Right lobe of liver (tissue), 6 donors: ENCODE measurements around the gene NMU. TPM values are rescaled to one million over a fixed set of nuclear protein-coding genes. Genes with fewer than 3 reads are reported as not detected.

Source experiments
- ATAC-seq, 4 donors: fragments of 200-7000 bp; cut with Tn5 transposase; one replicate each; pipeline ENCODE4 v1.9.1; 2020; ENCODE audit warnings: mild to moderate bottlenecking in 4 of 4, moderate library complexity in 4 of 4
- DNase-seq, 3 donors: peaks; one replicate each; pipeline ENCODE4 v3.0.0-alpha.2; 2020
- H3K27ac ChIP-seq, 3 donors: fragments of 200-600 bp; one replicate each; pipeline ENCODE4 v1.8.0; 2022
- H3K27me3 ChIP-seq, 2 donors: fragments of 200-600 bp; one replicate each; pipeline ENCODE4 v1.8.0; 2022
- H3K36me3 ChIP-seq, 4 donors: fragments of 200-600 bp; sonication (generic) in 1 of 4; one replicate each; pipeline versions ENCODE4 v1.5.1 to v1.8.0; 2017 to 2022; ENCODE audit warnings: control low read depth in 1 of 4
- H3K4me1 ChIP-seq, 4 donors: fragments of 200-600 bp; sonication (generic) in 1 of 4; one replicate each; pipeline versions ENCODE4 v1.5.1 to v1.8.0; 2017 to 2022; ENCODE audit warnings: control low read depth in 1 of 4
- H3K4me3 ChIP-seq, 3 donors: fragments of 200-600 bp; one replicate each; pipeline ENCODE4 v1.8.0; 2022
- H3K9me3 ChIP-seq, 4 donors: fragments of 200-600 bp; sonication (generic) in 1 of 4; one replicate each; pipeline versions ENCODE4 v1.5.1 to v1.8.0; 2017 to 2022; ENCODE audit warnings: control low read depth in 1 of 4
- CTCF ChIP-seq, 4 donors: fragments of 200-600 bp in 3 of 4; fragments of 450-650 bp in 1 of 4; IDR thresholded peaks; one replicate each; pipeline versions ENCODE4 v1.5.1 to v1.8.0; 2016 to 2022; ENCODE audit warnings: antibody characterized with exemption in 4 of 4, mild to moderate bottlenecking in 2 of 4
- POLR2A ChIP-seq: fragments of 450-650 bp; IDR thresholded peaks from one replicate; pipeline ENCODE4 v1.6.1; 2017; ENCODE audit warnings: antibody characterized with exemption, mild to moderate bottlenecking
- WGBS: methylation state at CpG from one replicate; pipeline ENCODE4 v1.1.6; 2018; ENCODE audit warnings: low coverage, low lambda C conversion rate; ENCODE audit not compliant: insufficient coverage; ENCODE audit errors: missing lambda C conversion rate; 5-methylcytosine and 5-hydroxymethylcytosine counted together
- intact Hi-C, 2 donors: fragments of 100-400 bp; cut with DNase I; formaldehyde crosslinking; loops; one replicate each; pipeline versions ENCODE4 v1.11.2 to v1.14.1; 2022
- total RNA-seq, 6 experiments: library from RNA; depleted of rRNA in 2 of 6; stranded (reverse); fragments of >200 nt in 2 of 6; fragmentation: NEBNext Ultra II Directional in 3 of 6; extraction: Animal tissue kit (Norgen Biotek cat#: 25700) in 3 of 6; gene quantifications; one replicate each; pipeline versions ENCODE4 v1.1.0 to v1.2.4, GENCODE V29; 2016 to 2023
- donor health status: DM: no; HTN: yes; CAD: no.
- donor health status: DM: no; HTN: no; CAD: no.
- donor health status: DM: no; HTN: no; CAD: no.
- donor health status: DM: no; HTN: yes; CAD: no.
- donor health status: DM: no; HTN: yes; CAD: no.

The NMU gene
- total RNA-seq, 6 experiments from 2014 or later = not detected

GRCh38 chr4:55578341-55579010, 57.6 kb downstream of the NMU start:
- Histone ChIP-seq H3K9me3 (peaks cover 0 to 7% (median 1%) of the 10 kb centered on the region in 4 donors), H3K4me1 (no peaks in the 10 kb centered on the region), H3K27ac (no peak overlapping the region), H3K27me3 (no peaks in the 10 kb centered on the region), H3K36me3 (no peaks in the 10 kb centered on the region), H3K4me3 (no peak overlapping the region)
- intact Hi-C loops = no loop called here
- DNase-seq (no peak), ATAC-seq (no peak)
- TF ChIP-seq POLR2A (no peak), CTCF (IDR thresholded peaks at IDR 0.05) (no peak)

GRCh38 chr4:55575513-55575912, 60.6 kb downstream of the NMU start:
- ATAC-seq (no peak), DNase-seq (no peak)
- Histone ChIP-seq H3K4me1 (no peaks in the 10 kb centered on the region), H3K27ac (no peak overlapping the region), H3K9me3 (peaks cover 0 to 7% (median 1%) of the 10 kb centered on the region in 4 donors), H3K4me3 (no peak overlapping the region), H3K27me3 (no peaks in the 10 kb centered on the region), H3K36me3 (no peaks in the 10 kb centered on the region)
- no peak for TF ChIP-seq CTCF (IDR thresholded peaks at IDR 0.05)
- TF ChIP-seq POLR2A = no peak
- intact Hi-C loops = no loop called here
- WGBS = 20% methylated on average over 1 of the region's 1 CpG

- no peak for ATAC-seq
- 43% methylated on average over 1 of the region's 1 CpG for WGBS
- H3K36me3 ChIP-seq = no peaks in the 10 kb centered on the region
Measured at GRCh38 chr4:55574252-55574651, 61.8 kb downstream of the NMU start.

GRCh38 chr4:55571806-55572205, 64.3 kb downstream of the NMU start:
- Histone ChIP-seq H3K4me1 (no peaks in the 10 kb centered on the region), H3K36me3 (no peaks in the 10 kb centered on the region), H3K9me3 (peaks cover 0 to 7% (median 1%) of the 10 kb centered on the region in 4 donors), H3K27ac (no peak overlapping the region), H3K27me3 (no peaks in the 10 kb centered on the region), H3K4me3 (no peak overlapping the region)
- DNase-seq = no peak
- no peak for TF ChIP-seq CTCF (IDR thresholded peaks at IDR 0.05)
- TF ChIP-seq POLR2A = no peak
- ATAC-seq = no peak
- intact Hi-C loops = no loop called here
- 73% methylated on average over 3 of the region's 3 CpGs for WGBS

More at GRCh38 chr4:55574252-55574651, 61.8 kb downstream of the NMU start:
- Histone ChIP-seq H3K27me3 (no peaks in the 10 kb centered on the region), H3K4me1 (no peaks in the 10 kb centered on the region), H3K9me3 (peaks cover 0 to 7% (median 1%) of the 10 kb centered on the region in 4 donors), H3K4me3 (no peak overlapping the region), H3K27ac (no peak overlapping the region)
- TF ChIP-seq CTCF (IDR thresholded peaks at IDR 0.05) = no peak
- TF ChIP-seq POLR2A = no peak
- DNase-seq = no peak
- intact Hi-C loops = no loop called here
